IPS-15b (cell line): Measurements from ENCODE around the gene CELF2.

Experiments
- H3K27me3 ChIP-seq: one replicate; pipeline ENCODE4 v1.6.1; 2013; ENCODE audit warnings: low read length; ENCODE audit not compliant: control insufficient read depth, insufficient read depth
- H3K36me3 ChIP-seq: one replicate; pipeline ENCODE4 v1.6.1; 2013; ENCODE audit warnings: low read length; ENCODE audit not compliant: control insufficient read depth, insufficient read depth
- H3K4me1 ChIP-seq: one replicate; pipeline ENCODE4 v1.6.1; 2013; ENCODE audit warnings: mild to moderate bottlenecking, low read length; ENCODE audit not compliant: control insufficient read depth, insufficient read depth
- H3K4me3 ChIP-seq: one replicate; pipeline ENCODE4 v1.5.1; 2013; ENCODE audit warnings: low read depth, low read length
- H3K9ac ChIP-seq: one replicate; pipeline ENCODE4 v1.6.1; 2013; ENCODE audit warnings: low read depth, mild to moderate bottlenecking, low read length
- H3K9me3 ChIP-seq: one replicate; pipeline ENCODE4 v1.6.1; 2013; ENCODE audit warnings: mild to moderate bottlenecking, low read length; ENCODE audit not compliant: control insufficient read depth, insufficient read depth

Gene CELF2

GRCh38 chr10:11191678-11192077 lies 174.0 kb downstream of the CELF2 start:
- Histone ChIP-seq H3K36me3 (no peaks in the 10 kb centered on the region), H3K4me1 (peaks cover 4% of the 10 kb centered on the region), H3K9me3 (no peaks in the 10 kb centered on the region), H3K9ac (no peak overlapping the region), H3K27me3 (no peaks in the 10 kb centered on the region), H3K4me3 (no peak overlapping the region)

- H3K9ac ChIP-seq, result no peak overlapping the region
- no peaks in the 10 kb centered on the region for H3K9me3 ChIP-seq
- H3K27me3 ChIP-seq, result no peaks in the 10 kb centered on the region
- peaks cover 11% of the 10 kb centered on the region for H3K4me1 ChIP-seq
- no peak overlapping the region for H3K4me3 ChIP-seq
- H3K36me3 ChIP-seq, result no peaks in the 10 kb centered on the region
These were observed 174.8 kb downstream of the CELF2 start for GRCh38 chr10:11192304-11193000.

DNA sequence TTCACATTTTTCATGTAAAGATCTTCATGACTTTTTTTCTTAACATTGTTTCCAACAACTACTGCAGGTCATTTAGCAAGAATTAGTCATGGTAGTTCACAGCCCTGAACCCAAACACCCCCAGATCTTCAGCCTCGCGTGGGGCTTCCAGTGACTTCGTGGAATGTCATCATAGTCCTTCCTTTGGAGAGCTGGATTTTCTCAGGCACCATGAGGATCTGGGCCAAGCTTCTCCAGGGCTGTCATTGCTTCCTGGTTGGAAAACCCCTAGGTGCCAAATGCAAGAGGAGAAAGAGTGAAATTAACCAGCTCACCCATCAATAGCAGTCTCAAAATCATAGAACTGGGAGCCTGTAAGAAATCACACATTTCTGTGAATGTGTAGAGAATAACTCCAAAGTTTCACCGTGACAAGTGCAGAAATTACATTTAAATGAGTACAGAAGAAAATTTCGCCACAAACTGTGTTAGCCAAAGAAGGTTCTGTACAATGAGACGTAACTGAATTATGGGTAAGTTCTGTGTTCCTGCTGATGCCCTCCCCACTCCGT lies 175.4 kb downstream of the CELF2 start:
- no peak overlapping the region for H3K9ac ChIP-seq
- H3K9me3 ChIP-seq, result no peaks in the 10 kb centered on the region
- no peaks in the 10 kb centered on the region for H3K36me3 ChIP-seq
- no peak overlapping the region for H3K4me3 ChIP-seq
- no peaks in the 10 kb centered on the region for H3K27me3 ChIP-seq
- peaks cover 14% of the 10 kb centered on the region for H3K4me1 ChIP-seq

GRCh38 chr10:11194859-11195586 lies 177.4 kb downstream of the CELF2 start:
- Histone ChIP-seq H3K27me3 (no peaks in the 10 kb centered on the region), H3K4me1 (peaks cover 9% of the 10 kb centered on the region), H3K36me3 (no peaks in the 10 kb centered on the region), H3K9ac (no peak overlapping the region), H3K9me3 (no peaks in the 10 kb centered on the region), H3K4me3 (no peak overlapping the region)

DNA sequence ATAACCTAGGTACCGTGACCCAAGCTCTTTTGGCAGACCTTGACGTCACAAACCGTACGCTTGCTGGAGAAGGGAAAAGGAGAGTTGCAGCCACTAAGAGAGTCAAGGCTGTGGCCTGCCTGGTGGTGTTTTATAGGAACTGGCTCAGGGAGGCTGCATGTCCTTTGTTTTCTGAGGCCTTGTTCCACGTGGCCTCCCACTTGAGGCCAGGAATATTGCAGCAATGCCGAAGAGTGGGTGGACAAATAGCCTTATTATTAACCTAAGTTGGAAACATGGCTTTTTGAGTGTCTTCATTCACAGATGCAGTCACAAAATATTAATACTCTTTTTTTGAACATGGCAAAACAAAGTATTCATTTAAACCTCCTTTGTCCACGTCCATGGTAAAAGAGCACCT lies 178.0 kb downstream of the CELF2 start:
- Histone ChIP-seq H3K36me3 (no peaks in the 10 kb centered on the region), H3K27me3 (no peaks in the 10 kb centered on the region), H3K4me1 (peaks cover 9% of the 10 kb centered on the region), H3K9ac (no peak overlapping the region), H3K4me3 (no peak overlapping the region), H3K9me3 (no peaks in the 10 kb centered on the region)

DNA sequence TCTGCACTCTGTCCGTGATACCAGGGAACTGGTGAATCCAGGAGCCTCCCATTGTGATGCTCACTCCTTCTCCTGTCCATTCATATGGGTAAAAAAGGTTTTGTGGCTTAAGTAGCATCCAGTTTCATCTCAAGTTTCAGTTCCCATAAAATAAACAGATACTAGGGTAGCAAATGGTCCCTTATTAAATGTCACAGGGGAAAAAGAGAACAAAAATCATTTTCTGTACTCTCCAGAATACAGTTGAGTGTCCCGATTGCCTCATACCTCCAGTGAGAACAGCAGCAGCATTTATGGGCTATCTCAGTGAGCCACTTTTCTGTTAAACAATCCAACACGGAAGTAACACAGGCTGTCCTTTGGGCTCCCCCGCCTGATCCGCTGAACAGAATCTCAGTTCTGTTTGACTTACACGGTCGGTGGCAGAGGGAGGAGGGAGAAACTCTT lies 179.6 kb downstream of the CELF2 start:
- no peaks in the 10 kb centered on the region for H3K27me3 ChIP-seq
- H3K4me3 ChIP-seq, result peak overlapping the region; percentile 3
- no peaks in the 10 kb centered on the region for H3K9me3 ChIP-seq
- H3K9ac ChIP-seq, result no peak overlapping the region
- peaks cover 9% of the 10 kb centered on the region for H3K4me1 ChIP-seq
- H3K36me3 ChIP-seq, result no peaks in the 10 kb centered on the region

DNA sequence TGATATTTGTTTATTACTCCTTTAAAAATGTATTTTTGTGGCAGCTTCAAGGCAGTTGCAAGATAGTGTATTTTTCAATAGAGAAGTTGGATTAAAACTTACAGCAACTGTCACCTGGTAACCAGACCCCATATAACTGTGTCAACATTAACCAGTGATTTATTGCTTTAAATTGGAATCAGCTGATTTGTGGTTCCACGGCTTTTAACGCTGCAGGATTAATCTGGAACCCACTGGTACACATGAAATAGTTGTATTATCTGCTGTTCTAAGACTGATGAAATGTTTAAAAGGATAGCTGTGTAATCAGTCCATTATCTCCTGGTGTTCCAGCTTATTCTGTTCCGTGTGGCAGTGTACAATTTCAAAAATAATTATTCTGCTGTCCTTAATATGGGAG lies 180.2 kb downstream of the CELF2 start:
- Histone ChIP-seq H3K4me3 (no peak overlapping the region), H3K9ac (no peak overlapping the region), H3K27me3 (no peaks in the 10 kb centered on the region), H3K36me3 (no peaks in the 10 kb centered on the region), H3K4me1 (peaks cover 9% of the 10 kb centered on the region), H3K9me3 (no peaks in the 10 kb centered on the region)

GRCh38 chr10:11201911-11202310 lies 184.2 kb downstream of the CELF2 start:
- Histone ChIP-seq H3K9me3 (no peaks in the 10 kb centered on the region), H3K9ac (no peak overlapping the region), H3K27me3 (no peaks in the 10 kb centered on the region), H3K4me3 (no peak overlapping the region), H3K4me1 (peaks cover 24% of the 10 kb centered on the region), H3K36me3 (no peaks in the 10 kb centered on the region)

GRCh38 chr10:11204351-11204942 lies 186.8 kb downstream of the CELF2 start:
- H3K4me1 ChIP-seq, result peaks cover 16% of the 10 kb centered on the region
- H3K9ac ChIP-seq, result no peak overlapping the region
- no peaks in the 10 kb centered on the region for H3K9me3 ChIP-seq
- no peak overlapping the region for H3K4me3 ChIP-seq
- no peaks in the 10 kb centered on the region for H3K27me3 ChIP-seq
- no peaks in the 10 kb centered on the region for H3K36me3 ChIP-seq

DNA sequence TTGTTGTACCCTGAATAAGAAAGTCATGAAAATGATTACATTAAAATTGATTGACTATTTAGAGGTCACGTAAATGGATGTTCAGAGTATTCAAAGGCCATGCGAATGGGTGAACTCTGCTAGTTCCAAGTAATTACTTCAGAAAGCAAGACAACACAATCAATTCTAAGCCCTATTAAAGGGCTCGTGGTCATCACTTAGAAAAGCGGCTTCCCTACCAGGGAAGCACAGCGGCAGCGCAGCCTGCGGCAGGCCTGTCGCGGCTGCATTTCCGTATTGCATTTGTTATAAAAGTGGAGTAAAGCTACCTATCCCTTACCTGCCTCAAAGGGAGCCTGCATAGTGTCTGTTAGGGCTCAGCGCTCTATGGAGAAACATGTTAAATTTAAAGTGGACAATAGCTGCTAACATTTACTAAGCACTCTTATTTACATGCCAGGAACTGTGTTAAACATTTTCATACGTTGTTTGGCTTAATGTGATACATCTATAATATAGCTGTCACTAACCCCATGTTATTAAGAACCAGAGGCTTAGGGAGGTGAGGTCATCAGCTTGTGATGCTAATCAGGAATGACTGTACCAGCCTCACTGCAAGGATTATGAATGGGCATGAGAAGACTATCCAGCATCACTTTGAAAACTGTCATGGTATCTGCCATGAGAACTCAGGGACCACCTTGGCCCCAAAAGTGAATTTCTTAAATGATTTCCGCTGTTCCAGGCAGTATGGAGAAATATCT lies 187.5 kb downstream of the CELF2 start:
- Histone ChIP-seq H3K4me3 (no peak overlapping the region), H3K4me1 (peaks cover 19% of the 10 kb centered on the region), H3K36me3 (no peaks in the 10 kb centered on the region)

More for the DNA sequence above, 187.5 kb downstream of the CELF2 start:
- Histone ChIP-seq H3K9ac (peak overlapping the region; percentile 30), H3K27me3 (no peaks in the 10 kb centered on the region), H3K9me3 (no peaks in the 10 kb centered on the region)
